GM10248 (cell line): ENCODE data around the gene EIF4H.
"Not testable (repeated sequence)": the region's sequence is repeated elsewhere in the genome, so short reads cannot be mapped to it uniquely, and the experiment has no call there.

Experiments used
- CTCF ChIA-PET: fragments of 300-600 bp; sonication (Branson Sonifier 250); formaldehyde crosslinking; extraction: SDS; loops from one replicate; lab custom pipeline; 2021; ENCODE audit warnings: antibody characterized with exemption; lab: Yijun Ruan, JAX
- POLR2A ChIA-PET: fragments of 350-650 bp; sonication (Branson Sonifier 250); formaldehyde crosslinking; extraction: SDS; loops from one replicate; lab custom pipeline; 2020; ENCODE audit warnings: antibody characterized with exemption; lab: Yijun Ruan, JAX
- DNase-seq: peaks from one replicate; pipeline ENCODE4 v3.0.0; 2012; ENCODE audit errors: extremely low spot score
- CTCF ChIP-seq: IDR thresholded peaks from 2 replicates; pipeline ENCODE4 v1.5.1; 2012; ENCODE audit warnings: mild to moderate bottlenecking, low read depth; ENCODE audit errors: extremely low read depth, missing control alignments, control extremely low read depth

EIF4H gene

GRCh38 chr7:74153736-74154135 lies 20.4 kb upstream of the EIF4H start:
- no peak for DNase-seq
- TF ChIP-seq CTCF = no peak
- ChIA-PET POLR2A (no interaction called here), CTCF (interaction anchor here (2.1 kb wide), 1 partner anchor 25 kb away, joined by 5 read pairs; no protein-coding TSS in a partner anchor)

DNA sequence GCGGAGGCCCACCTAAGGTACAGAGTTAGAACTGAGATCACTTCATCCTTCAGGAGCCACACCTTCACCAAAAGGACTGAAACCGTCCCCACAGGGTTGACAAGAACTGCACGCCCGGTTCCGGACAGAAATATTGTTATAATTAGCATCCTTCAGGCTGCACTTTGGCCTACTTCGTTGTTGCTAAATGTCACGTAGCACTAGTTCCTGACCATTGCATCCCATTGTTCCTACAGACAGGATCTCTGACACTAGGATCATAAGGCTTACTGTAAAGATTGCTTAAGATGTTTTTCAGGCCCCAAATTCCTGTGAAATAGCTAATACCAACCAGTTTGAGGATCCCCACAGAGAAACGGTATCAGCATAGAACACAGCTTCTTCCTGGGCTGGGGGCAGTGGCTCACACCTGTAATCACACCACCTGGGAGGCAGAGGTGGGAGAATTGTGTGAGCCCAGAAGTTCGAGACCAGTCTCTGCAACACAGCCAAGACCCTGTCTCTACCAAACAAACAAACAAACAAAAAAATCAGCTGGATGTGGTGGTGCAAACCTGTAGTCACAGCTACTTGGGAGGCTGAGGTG lies 18.3 kb upstream of the EIF4H start:
- ChIA-PET POLR2A (no interaction called here), CTCF (interaction anchor here (0.6 to 1.3 kb wide), 2 partner anchors 11 to 16 kb away, joined by 3 read pairs; no protein-coding TSS in a partner anchor)
- DNase-seq = no peak
- no peak for TF ChIP-seq CTCF

DNA sequence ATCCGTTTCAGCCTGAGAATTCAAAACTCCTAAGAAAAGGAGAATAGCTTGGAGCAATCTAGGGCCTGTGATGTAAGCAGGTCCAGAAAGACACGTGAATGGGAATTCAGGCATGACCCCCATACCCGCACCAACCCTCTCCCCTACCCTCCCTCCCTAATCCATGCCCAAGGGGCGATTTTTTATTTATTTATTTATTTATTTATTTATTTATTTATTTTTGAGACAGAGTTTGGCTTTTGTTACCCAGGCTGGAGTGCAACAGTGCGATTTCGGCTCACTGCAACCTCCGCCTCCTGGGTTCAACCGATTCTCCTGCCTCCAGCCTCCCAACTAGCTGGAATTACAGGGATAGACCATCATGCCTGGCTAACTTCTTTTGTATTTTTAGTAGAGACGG lies 16.6 kb upstream of the EIF4H start:
- ChIA-PET POLR2A (no interaction called here), CTCF (interaction anchor here (1.1 to 1.3 kb wide), 2 partner anchors 12 to 16 kb away, joined by 3 read pairs; partner anchors contain the start of gene EIF4H)
- TF ChIP-seq CTCF = no peak
- DNase-seq = no peak

- no peak for DNase-seq
- peak; percentile 27 for TF ChIP-seq CTCF
- ChIA-PET POLR2A (no interaction called here), CTCF (interaction anchor here (0.8 to 1.8 kb wide), 3 partner anchors 8 to 237 kb away, joined by 3 to 4 read pairs (median 4); no protein-coding TSS in a partner anchor)
Measured at GRCh38 chr7:74164985-74165456, 9.1 kb upstream of the EIF4H start.

DNA sequence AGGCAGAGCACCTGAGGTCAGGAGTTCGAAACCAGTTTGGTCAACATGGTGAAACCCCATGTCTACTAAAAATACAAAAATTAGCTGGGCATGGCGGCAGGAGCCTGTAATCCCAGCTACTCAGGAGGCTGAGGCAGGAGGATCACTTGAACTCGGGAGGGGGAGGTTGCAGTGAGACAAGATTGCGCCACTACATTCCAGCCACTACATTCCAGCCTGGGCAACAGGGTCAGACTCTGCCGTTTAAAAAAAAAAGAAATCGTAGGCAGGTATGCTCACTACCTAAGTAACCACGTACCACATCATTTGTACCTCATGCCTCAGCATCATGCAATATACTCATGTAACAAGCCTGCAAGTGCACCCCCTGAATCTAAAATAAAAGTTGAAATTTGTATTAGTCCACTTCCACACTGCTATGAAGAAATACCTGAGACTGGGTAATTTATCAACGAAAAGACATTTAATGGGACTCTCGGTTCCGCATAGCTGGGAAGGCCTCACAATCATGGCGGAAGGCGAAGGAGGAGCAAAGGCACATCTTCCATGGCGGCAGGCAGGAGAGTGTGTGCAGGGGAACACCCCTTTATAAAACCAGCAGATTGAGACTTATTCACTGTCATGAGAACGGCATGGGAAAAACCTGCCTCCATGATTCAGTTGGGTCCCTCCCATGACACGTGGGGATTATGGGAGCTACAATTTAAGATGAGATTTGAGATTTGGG lies 8.1 kb upstream of the EIF4H start:
- ChIA-PET POLR2A (no interaction called here), CTCF (interaction anchor here (0.8 to 1.8 kb wide), 2 partner anchors 12 to 21 kb away, joined by 3 to 4 read pairs; no protein-coding TSS in a partner anchor)
- DNase-seq = no peak
- no peak for TF ChIP-seq CTCF

GRCh38 chr7:74167324-74167723 lies 6.8 kb upstream of the EIF4H start:
- CTCF ChIA-PET = interaction anchor here (0.8 kb wide), 1 partner anchor 23 kb away, joined by 3 read pairs; no protein-coding TSS in a partner anchor

DNA sequence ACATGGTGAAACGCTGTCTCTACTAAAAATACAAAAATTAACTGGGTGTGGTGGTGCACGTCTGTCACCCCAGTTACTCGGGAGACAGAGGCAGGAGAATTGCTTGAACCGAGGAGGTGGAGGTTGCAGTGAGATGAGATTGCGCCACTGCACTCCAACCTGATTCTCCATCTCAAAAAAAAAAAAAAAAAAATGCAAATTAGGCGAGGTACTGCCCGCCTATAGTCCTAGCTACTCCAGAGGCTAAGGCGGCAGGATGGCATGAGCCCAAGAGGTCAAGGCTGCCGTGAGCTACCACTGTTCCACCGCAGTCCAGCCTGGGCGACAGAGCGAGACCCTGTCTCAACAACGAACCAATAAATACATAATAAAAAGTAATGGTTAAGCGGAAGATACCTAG lies 1.1 kb upstream of the EIF4H start:
- no peak for DNase-seq
- no peak for TF ChIP-seq CTCF
- ChIA-PET POLR2A (no interaction called here), CTCF (interaction anchor here (0.9 to 4.8 kb wide), 4 partner anchors 8 to 105 kb away, joined by 3 to 19 read pairs (median 6); no protein-coding TSS in a partner anchor)

More at GRCh38 chr7:74167324-74167723, 6.8 kb upstream of the EIF4H start:
- POLR2A ChIA-PET = interaction anchor here (1.4 kb wide), 1 partner anchor 11 kb away, joined by 4 read pairs; no protein-coding TSS in a partner anchor
- DNase-seq = not testable (repeated sequence)
